ENCODE results near the gene CCDC91.
"Not testable (repeated sequence)": the region's sequence is repeated elsewhere in the genome, so short reads cannot be mapped to it uniquely, and the experiment has no call there.

CCDC91 gene

GRCh38 chr12:28186500-28186899 is 3.8 kb upstream of the CCDC91 start:
- DNase-seq, result no peak

GRCh38 chr12:28189784-28190320 is 404 bp upstream of the CCDC91 start:
- no peak for DNase-seq

GRCh38 chr12:28191051-28192048 is 1.1 kb downstream of the CCDC91 start:
- peak; percentile 54 for DNase-seq

- no peak for DNase-seq
These were observed 1.9 kb downstream of the CCDC91 start for GRCh38 chr12:28192125-28192524.

GRCh38 chr12:28194621-28195020 is 4.4 kb downstream of the CCDC91 start:
- DNase-seq, result not testable (repeated sequence)

GRCh38 chr12:28201136-28201535 is 10.9 kb downstream of the CCDC91 start:
- DNase-seq, result not testable (repeated sequence)

GRCh38 chr12:28202374-28203130 is 12.3 kb downstream of the CCDC91 start:
- no peak for DNase-seq

GRCh38 chr12:28209782-28210181 is 19.5 kb downstream of the CCDC91 start:
- no peak for DNase-seq

- DNase-seq, result no peak
These were observed 21.9 kb downstream of the CCDC91 start for GRCh38 chr12:28212182-28212581.

GRCh38 chr12:28215021-28215420 is 24.8 kb downstream of the CCDC91 start:
- no peak for DNase-seq

GRCh38 chr12:28216016-28216415 is 25.8 kb downstream of the CCDC91 start:
- no peak for DNase-seq

- peak; percentile 5 for DNase-seq
These were observed 27.5 kb downstream of the CCDC91 start for GRCh38 chr12:28217805-28218204.

GRCh38 chr12:28218875-28219274 is 28.6 kb downstream of the CCDC91 start:
- no peak for DNase-seq

GRCh38 chr12:28219827-28220226 is 29.6 kb downstream of the CCDC91 start:
- no peak for DNase-seq

- peak; percentile 53 for DNase-seq
These were observed 31.9 kb downstream of the CCDC91 start for GRCh38 chr12:28222081-28222700.

- DNase-seq, result peak; percentile 24
These were observed 32.8 kb downstream of the CCDC91 start for GRCh38 chr12:28223025-28223554.

GRCh38 chr12:28223858-28224257 is 33.6 kb downstream of the CCDC91 start:
- no peak for DNase-seq

- no peak for DNase-seq
These were observed 36.4 kb downstream of the CCDC91 start for GRCh38 chr12:28226705-28227104.

GRCh38 chr12:28227251-28227650 is 37.0 kb downstream of the CCDC91 start:
- no peak for DNase-seq

GRCh38 chr12:28231248-28231647 is 41.0 kb downstream of the CCDC91 start:
- DNase-seq, result no peak

- DNase-seq, result no peak
These were observed 42.1 kb downstream of the CCDC91 start for GRCh38 chr12:28232211-28232928.

GRCh38 chr12:28234444-28234843 is 44.2 kb downstream of the CCDC91 start:
- DNase-seq, result no peak
